Skeletal muscle cell (primary cell): Measurements from ENCODE around the gene CACNA1B.

Experiments
- DNase-seq: peaks from one replicate; pipeline ENCODE4 v3.0.0-alpha.2; 2010; ENCODE audit warnings: low read depth
- H3K4me3 ChIP-seq: 2 replicates; pipeline ENCODE4 v1.5.1; 2011; ENCODE audit warnings: low read depth, mild to moderate bottlenecking, control low read depth, low read length, moderate library complexity

Gene CACNA1B

GRCh38 chr9:138020795-138021182, 143.2 kb downstream of the CACNA1B start:
- no peak overlapping the region for H3K4me3 ChIP-seq
- DNase-seq = no peak

GRCh38 chr9:138021251-138022056, 143.9 kb downstream of the CACNA1B start:
- no peak overlapping the region for H3K4me3 ChIP-seq
- DNase-seq = no peak

- no peak for DNase-seq
Observed at GRCh38 chr9:138022121-138022741, 144.6 kb downstream of the CACNA1B start.

GRCh38 chr9:138022756-138023393, 145.3 kb downstream of the CACNA1B start:
- no peak for DNase-seq
- H3K4me3 ChIP-seq = no peak overlapping the region

More at GRCh38 chr9:138022121-138022741, 144.6 kb downstream of the CACNA1B start:
- H3K4me3 ChIP-seq = no peak overlapping the region

- H3K4me3 ChIP-seq = no peak overlapping the region
- DNase-seq = no peak
Observed at GRCh38 chr9:138023394-138024124, 146.0 kb downstream of the CACNA1B start.

GRCh38 chr9:138024131-138024530, 146.5 kb downstream of the CACNA1B start:
- DNase-seq = no peak
- H3K4me3 ChIP-seq = no peak overlapping the region

- no peak overlapping the region for H3K4me3 ChIP-seq
- no peak for DNase-seq
Observed at GRCh38 chr9:138024831-138025291, 147.3 kb downstream of the CACNA1B start.

GRCh38 chr9:138025417-138025816, 147.8 kb downstream of the CACNA1B start:
- DNase-seq = no peak
- H3K4me3 ChIP-seq = no peak overlapping the region

GRCh38 chr9:138025908-138026307, 148.3 kb downstream of the CACNA1B start:
- no peak for DNase-seq
- no peak overlapping the region for H3K4me3 ChIP-seq

GRCh38 chr9:138028596-138028995, 151.0 kb downstream of the CACNA1B start:
- DNase-seq = no peak
- no peak overlapping the region for H3K4me3 ChIP-seq

- no peak for DNase-seq
- no peak overlapping the region for H3K4me3 ChIP-seq
Observed at GRCh38 chr9:138031186-138031585, 153.6 kb downstream of the CACNA1B start.

- DNase-seq = no peak
- H3K4me3 ChIP-seq = no peak overlapping the region
Observed at GRCh38 chr9:138033950-138034349, 156.4 kb downstream of the CACNA1B start.

- H3K4me3 ChIP-seq = no peak overlapping the region
- no peak for DNase-seq
Observed at GRCh38 chr9:138037140-138037539, 159.6 kb downstream of the CACNA1B start.

- no peak for DNase-seq
Observed at GRCh38 chr9:138038244-138038671, 160.7 kb downstream of the CACNA1B start.

GRCh38 chr9:138040446-138041430, 163.2 kb downstream of the CACNA1B start:
- no peak for DNase-seq
- H3K4me3 ChIP-seq = no peak overlapping the region

More at GRCh38 chr9:138038244-138038671, 160.7 kb downstream of the CACNA1B start:
- H3K4me3 ChIP-seq = no peak overlapping the region

GRCh38 chr9:138042146-138042545, 164.6 kb downstream of the CACNA1B start:
- no peak overlapping the region for H3K4me3 ChIP-seq
- DNase-seq = no peak

GRCh38 chr9:138042640-138043039, 165.1 kb downstream of the CACNA1B start:
- DNase-seq = no peak
- H3K4me3 ChIP-seq = no peak overlapping the region

GRCh38 chr9:138043061-138043410, 165.5 kb downstream of the CACNA1B start:
- DNase-seq = no peak
- no peak overlapping the region for H3K4me3 ChIP-seq
